Kidney (tissue), 14 donors: ENCODE results near the gene TOR1AIP1. TPM values are rescaled to one million over a fixed set of nuclear protein-coding genes. Genes with fewer than 3 reads are reported as not detected.
"Not testable (repeated sequence)": the region's sequence is repeated elsewhere in the genome, so short reads cannot be mapped to it uniquely, and the experiment has no call there.

Experiments used
- DNase-seq, 5 donors: peaks; one replicate each; pipeline ENCODE4 v3.0.0-alpha.2; 2013 to 2020
- FAIRE-seq: peaks from 2 replicates; lab custom pipeline; 2012; peaks lifted over from hg19 to GRCh38; lab: Jason Lieb, UNC
- H3K27ac ChIP-seq, 2 donors: one replicate each; pipeline ENCODE4 v1.7.0; 2013; ENCODE audit warnings: low read depth in 2 of 2, low read length in 2 of 2, inconsistent platforms in 1 of 2
- H3K27me3 ChIP-seq: one replicate; pipeline ENCODE4 v1.7.1; 2013; ENCODE audit warnings: low read length, inconsistent platforms; ENCODE audit not compliant: control insufficient read depth, insufficient read depth
- H3K36me3 ChIP-seq, 3 donors: one replicate each; pipeline versions ENCODE4 v1.7.0 to v1.7.1; 2013; ENCODE audit warnings: low read length in 3 of 3, control low read depth in 1 of 3, inconsistent platforms in 1 of 3; ENCODE audit not compliant: insufficient read depth in 3 of 3, control insufficient read depth in 2 of 3
- H3K4me1 ChIP-seq, 3 donors: one replicate each; pipeline versions ENCODE4 v1.7.0 to v1.7.1; 2013; ENCODE audit warnings: low read length in 3 of 3, inconsistent platforms in 1 of 3, low read depth in 1 of 3; ENCODE audit not compliant: control insufficient read depth in 2 of 3, insufficient read depth in 2 of 3
- H3K4me3 ChIP-seq, 3 donors: one replicate each; pipeline versions ENCODE4 v1.7.0 to v1.8.1; 2013; ENCODE audit warnings: low read length in 3 of 3, control low read depth in 1 of 3, inconsistent platforms in 1 of 3
- H3K9ac ChIP-seq, 3 donors: one replicate each; pipeline versions ENCODE4 v1.7.0 to v1.7.1; 2013; ENCODE audit warnings: low read length in 3 of 3, control low read depth in 1 of 3, inconsistent platforms in 1 of 3
- H3K9me3 ChIP-seq, 3 donors: one replicate each; pipeline versions ENCODE4 v1.7.0 to v1.7.1; 2013; ENCODE audit warnings: low read length in 3 of 3, control low read depth in 1 of 3, inconsistent platforms in 1 of 3; ENCODE audit not compliant: control insufficient read depth in 2 of 3, insufficient read depth in 1 of 3
- intact Hi-C: fragments of 100-400 bp; cut with DNase I; formaldehyde crosslinking; loops from one replicate; pipeline ENCODE4 v1.11.1; 2022
- polyA plus RNA-seq: library from polyadenylated mRNA; stranded (reverse); fragments of 350-450 nt; fragmentation: Illumina TruSeq; extraction: RNeasy Lipid Tissue Mini Kit (QIAGEN cat#74804); gene quantifications from one replicate; pipeline ENCODE4 v1.2.3, GENCODE V29; 2014; ENCODE audit warnings: low read depth, low replicate concordance; ENCODE audit not compliant: insufficient read depth
- total RNA-seq: library from RNA; stranded (reverse); fragmentation: NEBNext Ultra II Directional; extraction: Animal tissue kit (Norgen Biotek cat#: 25700); gene quantifications from one replicate; pipeline ENCODE4 v1.2.1, GENCODE V29; 2021
- TF ChIP-seq, protein P1 (sequence below): IDR thresholded peaks from 3 replicates; pipeline ENCODE4 v1.5.1; 2012; ENCODE audit warnings: mild to moderate bottlenecking, moderate library complexity, borderline replicate concordance; ENCODE audit not compliant: insufficient read depth; ENCODE audit errors: extremely low read depth
- donor health status: control.
- donor health status: control.
- donor health status: control.
- donor health status: control.
- donor health status: control.
- donor health status: DM: yes; HTN: yes; CAD: no.
- donor health status: Normal renal cell carcinoma (clear cell type).

TOR1AIP1 gene
- total and polyA plus RNA-seq, 2 donors from 2014 or later = 20.8 to 44.2 TPM

- H3K27me3 ChIP-seq = no peaks in the 10 kb centered on the region
- H3K9ac ChIP-seq = no peak overlapping the region
- intact Hi-C loops = no loop called here
- peaks cover 0 to 5% (median 4%) of the 10 kb centered on the region in 3 donors for H3K4me1 ChIP-seq
- H3K4me3 ChIP-seq = no peak overlapping the region
- H3K27ac ChIP-seq = no peak overlapping the region
- TF ChIP-seq, protein P1, sequence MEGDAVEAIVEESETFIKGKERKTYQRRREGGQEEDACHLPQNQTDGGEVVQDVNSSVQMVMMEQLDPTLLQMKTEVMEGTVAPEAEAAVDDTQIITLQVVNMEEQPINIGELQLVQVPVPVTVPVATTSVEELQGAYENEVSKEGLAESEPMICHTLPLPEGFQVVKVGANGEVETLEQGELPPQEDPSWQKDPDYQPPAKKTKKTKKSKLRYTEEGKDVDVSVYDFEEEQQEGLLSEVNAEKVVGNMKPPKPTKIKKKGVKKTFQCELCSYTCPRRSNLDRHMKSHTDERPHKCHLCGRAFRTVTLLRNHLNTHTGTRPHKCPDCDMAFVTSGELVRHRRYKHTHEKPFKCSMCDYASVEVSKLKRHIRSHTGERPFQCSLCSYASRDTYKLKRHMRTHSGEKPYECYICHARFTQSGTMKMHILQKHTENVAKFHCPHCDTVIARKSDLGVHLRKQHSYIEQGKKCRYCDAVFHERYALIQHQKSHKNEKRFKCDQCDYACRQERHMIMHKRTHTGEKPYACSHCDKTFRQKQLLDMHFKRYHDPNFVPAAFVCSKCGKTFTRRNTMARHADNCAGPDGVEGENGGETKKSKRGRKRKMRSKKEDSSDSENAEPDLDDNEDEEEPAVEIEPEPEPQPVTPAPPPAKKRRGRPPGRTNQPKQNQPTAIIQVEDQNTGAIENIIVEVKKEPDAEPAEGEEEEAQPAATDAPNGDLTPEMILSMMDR = no peak
- H3K9me3 ChIP-seq = no peaks in the 10 kb centered on the region
- no peak for FAIRE-seq
- DNase-seq = no peak
- no peaks in the 10 kb centered on the region for H3K36me3 ChIP-seq
Measured at GRCh38 chr1:179958359-179958758, 76.3 kb downstream of the TOR1AIP1 start.

GRCh38 chr1:179962168-179962567, 80.1 kb downstream of the TOR1AIP1 start:
- H3K27me3 ChIP-seq, H3K9ac ChIP-seq, H3K4me1 ChIP-seq, H3K9me3 ChIP-seq, intact Hi-C loops, H3K27ac ChIP-seq, FAIRE-seq, H3K36me3 ChIP-seq, H3K4me3 ChIP-seq, DNase-seq: not testable (repeated sequence)

DNA sequence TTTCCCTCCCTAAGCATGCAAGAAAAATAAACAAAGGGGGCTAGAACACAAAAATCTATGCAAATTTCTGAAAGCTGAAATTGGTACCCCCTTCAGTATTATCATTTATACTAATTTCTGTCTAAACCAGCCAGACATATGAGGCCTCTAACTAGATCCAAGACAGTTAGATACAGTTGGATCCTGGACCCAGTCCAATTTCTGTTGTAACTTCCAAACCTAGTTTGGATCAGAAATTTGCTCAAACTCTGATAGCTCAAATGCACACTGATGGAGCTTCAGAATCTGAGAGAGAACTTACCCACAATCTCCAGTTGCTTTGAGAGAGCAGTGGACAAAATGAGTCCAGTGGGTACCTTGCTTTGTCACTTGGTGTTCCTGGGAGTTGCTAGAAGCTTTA, 84.5 kb downstream of the TOR1AIP1 start:
- Histone ChIP-seq H3K4me3 (no peak overlapping the region), H3K9ac (no peak overlapping the region), H3K36me3 (no peaks in the 10 kb centered on the region), H3K4me1 (peaks cover 0 to 9% (median 4%) of the 10 kb centered on the region in 3 donors), H3K27ac (no peak overlapping the region), H3K9me3 (no peaks in the 10 kb centered on the region), H3K27me3 (no peaks in the 10 kb centered on the region)
- intact Hi-C loops = no loop called here
- no peak for FAIRE-seq
- TF ChIP-seq, protein P1 = no peak
- DNase-seq = no peak

- H3K27me3 ChIP-seq = no peaks in the 10 kb centered on the region
- FAIRE-seq (no peak), DNase-seq (no peak)
- TF ChIP-seq, protein P1 = no peak
- peaks cover 0 to 9% (median 4%) of the 10 kb centered on the region in 3 donors for H3K4me1 ChIP-seq
- no peak overlapping the region for H3K27ac ChIP-seq
- H3K36me3 ChIP-seq = no peaks in the 10 kb centered on the region
- no peak overlapping the region for H3K9ac ChIP-seq
- H3K4me3 ChIP-seq = no peak overlapping the region
- no peaks in the 10 kb centered on the region for H3K9me3 ChIP-seq
- intact Hi-C loops = no loop called here
Measured at GRCh38 chr1:179968284-179968993, 86.4 kb downstream of the TOR1AIP1 start.
